CD4-positive, alpha-beta T cell treated with Interleukin-1 beta for 1 hour (primary cell): ENCODE data around the gene ATP11B.
"Not testable (repeated sequence)": the region's sequence is repeated elsewhere in the genome, so short reads cannot be mapped to it uniquely, and the experiment has no call there.

Experiments used
- DNase-seq, 2 donors: peaks; one replicate each; pipeline ENCODE4 v3.0.0-alpha.2; 2020 to 2022

ATP11B gene

GRCh38 chr3:182843478-182843877 is 50.2 kb downstream of the ATP11B start:
- DNase-seq: no peak

DNA sequence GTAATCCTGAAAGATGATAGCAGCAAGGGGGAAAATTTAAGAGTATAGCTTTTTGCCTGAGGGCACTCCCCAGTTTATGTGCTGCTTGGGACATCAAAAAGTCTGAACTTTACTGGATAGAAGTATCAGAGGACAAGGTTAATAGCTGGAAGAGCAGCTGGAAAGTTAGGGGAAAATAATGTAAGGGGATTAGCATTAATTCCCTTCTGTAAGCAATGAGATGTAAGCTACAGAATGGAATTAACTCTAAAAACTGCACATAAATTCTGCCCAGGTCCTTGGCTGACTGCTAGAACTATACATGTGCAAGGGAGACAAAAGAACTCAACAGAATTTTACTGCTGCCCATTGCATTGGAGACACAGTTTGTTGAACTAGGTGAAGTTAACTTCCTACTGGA is 55.6 kb downstream of the ATP11B start:
- DNase-seq: no peak

DNA sequence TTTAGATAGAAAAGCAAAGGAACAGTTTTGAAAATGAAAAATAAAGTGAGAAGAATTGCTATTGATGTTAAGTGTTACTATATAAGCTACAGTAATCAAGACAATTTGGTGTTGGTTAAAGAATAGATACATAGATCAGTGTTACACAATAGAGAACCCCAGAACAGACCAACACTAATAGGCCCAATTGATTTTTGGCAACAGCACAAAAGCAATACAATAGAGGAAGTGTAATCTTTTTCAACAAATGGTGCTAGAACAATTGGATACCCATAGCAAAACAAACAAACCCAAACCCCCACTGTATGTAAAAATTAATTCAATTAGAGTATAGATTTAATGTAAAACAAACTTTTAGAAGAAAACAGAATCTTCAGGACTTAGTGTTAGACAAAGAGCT is 61.8 kb downstream of the ATP11B start:
- no peak for DNase-seq

DNA sequence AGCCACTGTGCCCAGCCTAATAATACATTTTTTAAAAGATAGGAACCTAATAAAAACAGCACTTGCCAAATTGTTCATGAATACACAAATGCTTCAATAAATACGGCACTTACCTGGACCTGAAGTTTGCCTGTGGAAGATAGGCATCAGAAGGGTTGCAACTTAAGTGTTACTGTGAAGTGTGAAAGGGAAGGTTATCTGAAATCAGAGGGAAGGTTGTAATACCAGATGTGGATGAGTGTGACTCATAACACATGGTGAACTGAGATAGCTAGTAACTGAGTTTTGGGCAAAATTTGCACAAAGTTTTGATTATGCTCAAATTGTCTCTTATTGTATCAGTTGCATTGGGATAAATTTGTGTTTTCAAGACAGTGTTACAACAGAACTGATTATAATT is 68.0 kb downstream of the ATP11B start:
- DNase-seq: no peak

DNA sequence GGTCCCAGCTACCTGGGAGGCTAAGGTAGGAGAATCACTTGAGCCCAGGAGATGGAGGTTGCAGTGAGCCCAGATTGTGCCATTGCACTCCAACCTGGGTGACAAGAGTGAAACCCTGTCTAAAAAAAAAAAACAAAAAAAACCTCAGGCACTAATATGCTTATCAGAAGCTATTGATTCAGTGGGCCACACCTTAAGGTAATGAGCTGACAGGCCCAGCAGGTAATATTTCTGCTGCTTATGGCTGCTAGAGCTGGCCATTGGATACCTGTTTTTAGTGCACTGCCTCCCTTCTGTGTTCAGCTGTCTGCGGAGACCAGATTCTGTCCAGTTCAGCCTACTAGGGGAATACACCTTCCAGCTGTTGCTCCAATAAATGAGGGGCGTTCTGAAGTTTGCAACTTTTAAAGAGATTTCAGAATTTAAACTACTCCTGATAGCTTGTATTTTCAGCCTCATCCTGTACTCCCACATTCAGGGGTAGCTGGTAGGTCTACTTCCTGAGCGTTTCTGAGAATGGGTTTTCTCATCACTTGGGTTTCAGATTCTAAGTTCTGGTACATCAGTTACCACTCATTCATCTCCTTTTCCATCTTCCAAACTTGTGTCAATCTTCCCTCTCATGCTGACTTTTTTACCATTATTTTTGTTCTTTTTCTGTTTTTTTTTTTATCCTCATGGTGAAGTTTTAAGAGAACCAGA is 69.0 kb downstream of the ATP11B start:
- no peak for DNase-seq

GRCh38 chr3:182869059-182869458 is 75.8 kb downstream of the ATP11B start:
- no peak for DNase-seq

GRCh38 chr3:182870917-182871316 is 77.6 kb downstream of the ATP11B start:
- DNase-seq: not testable (repeated sequence)

DNA sequence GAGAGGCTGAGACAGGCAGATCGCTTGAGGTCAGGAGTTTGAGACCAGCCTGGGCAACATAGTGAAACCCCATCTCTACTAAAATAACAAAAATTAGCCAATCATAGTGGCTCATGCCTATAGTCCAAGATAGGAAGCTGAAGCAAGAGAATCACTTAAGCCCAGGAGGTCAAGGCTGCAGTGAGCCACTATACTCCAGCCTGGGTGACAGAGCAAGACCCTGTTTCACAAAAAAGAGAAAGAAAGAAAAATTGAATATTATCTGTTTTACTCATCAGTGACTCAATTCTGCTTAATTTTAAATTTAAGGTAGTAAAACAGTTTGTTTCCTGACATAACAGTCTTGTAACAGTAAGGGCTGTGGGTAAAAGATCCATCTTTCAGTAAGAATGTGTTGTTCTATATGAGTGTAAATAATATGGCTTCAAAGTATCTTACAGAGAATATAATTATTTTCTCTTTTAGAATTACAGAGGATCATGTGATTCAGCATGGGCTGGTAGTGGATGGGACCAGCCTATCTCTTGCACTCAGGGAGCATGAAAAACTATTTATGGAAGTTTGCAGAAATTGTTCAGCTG is 85.8 kb downstream of the ATP11B start:
- DNase-seq: no peak

DNA sequence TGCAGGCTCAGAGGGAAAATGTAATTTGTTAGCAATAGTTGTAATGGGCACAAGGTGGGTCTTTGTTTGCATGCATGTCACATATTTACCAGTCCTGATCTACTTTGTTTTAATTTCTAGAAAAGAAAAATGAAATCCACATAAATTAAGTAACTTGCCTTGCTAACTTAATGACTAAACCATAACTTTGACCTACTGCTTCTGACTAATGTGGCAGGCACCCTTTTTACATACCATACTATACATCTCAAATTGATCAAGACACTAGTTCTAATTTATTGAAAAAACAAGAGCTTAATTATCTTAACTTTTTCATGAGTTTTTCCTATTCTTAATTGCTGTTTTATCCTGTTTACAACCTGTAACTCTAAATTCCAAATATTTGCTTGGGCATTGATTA is 93.2 kb downstream of the ATP11B start:
- no peak for DNase-seq

- no peak for DNase-seq
These were observed 96.8 kb downstream of the ATP11B start for GRCh38 chr3:182889948-182890629.

DNA sequence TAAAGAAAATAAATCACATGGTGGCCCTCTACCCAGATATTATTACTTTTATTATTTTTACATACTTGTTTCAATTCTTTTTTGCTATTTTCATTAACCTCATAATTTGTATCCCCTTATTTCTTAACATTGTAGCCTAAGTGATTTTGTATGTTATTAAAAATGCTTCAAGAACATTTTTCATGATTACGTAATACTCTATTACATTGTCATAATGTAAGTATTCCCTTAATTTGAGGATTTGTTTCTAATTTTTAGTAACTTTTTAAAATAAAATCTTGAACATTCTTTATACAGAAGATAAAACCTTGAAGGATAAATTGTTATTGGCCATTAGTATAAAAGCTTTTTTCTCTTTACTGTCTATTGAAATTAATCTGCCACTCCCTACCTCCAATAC is 98.1 kb downstream of the ATP11B start:
- DNase-seq: no peak

DNA sequence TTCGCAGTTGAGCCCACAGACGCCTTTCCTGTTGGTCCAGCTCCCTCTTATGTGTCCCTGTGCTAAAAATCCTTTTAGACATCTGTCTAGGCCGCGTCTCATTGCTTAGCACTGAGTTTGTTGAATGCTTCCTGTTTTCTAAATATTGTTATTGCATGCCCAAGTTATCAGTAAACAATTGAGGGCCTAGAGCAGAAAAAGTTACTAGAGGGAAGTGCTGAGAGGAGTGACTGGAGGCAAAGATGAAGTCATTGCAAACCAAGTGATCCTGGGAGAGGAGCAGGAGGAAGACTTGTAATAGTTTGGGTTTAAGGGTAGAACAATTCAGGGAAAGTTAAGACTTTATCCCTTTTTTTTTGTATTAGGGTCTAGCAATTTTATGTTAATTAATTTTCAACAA is 98.9 kb downstream of the ATP11B start:
- DNase-seq: no peak

GRCh38 chr3:182895513-182896112 is 102.3 kb downstream of the ATP11B start:
- no peak for DNase-seq

DNA sequence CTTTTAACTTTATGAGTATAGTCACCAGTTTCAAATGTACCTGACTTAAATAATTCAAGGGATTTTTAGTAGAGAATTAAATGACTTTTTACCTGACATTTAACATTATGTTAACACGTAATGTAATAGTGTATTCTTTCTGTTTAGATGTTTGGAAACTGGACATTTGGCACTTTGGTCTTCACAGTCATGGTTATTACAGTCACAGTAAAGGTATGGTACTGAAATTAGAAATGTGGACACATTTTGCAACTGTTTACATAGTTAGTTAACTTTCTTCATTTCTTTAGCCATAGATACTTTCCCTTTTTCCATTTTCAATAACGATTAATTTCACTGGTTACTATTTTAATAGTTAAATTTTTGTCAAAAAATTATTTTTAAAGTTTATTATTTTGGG is 103.2 kb downstream of the ATP11B start:
- DNase-seq: no peak

- DNase-seq: no peak
These were observed 108.9 kb downstream of the ATP11B start for GRCh38 chr3:182902236-182902635.

- no peak for DNase-seq
These were observed 110.9 kb downstream of the ATP11B start for GRCh38 chr3:182904164-182904563.

DNA sequence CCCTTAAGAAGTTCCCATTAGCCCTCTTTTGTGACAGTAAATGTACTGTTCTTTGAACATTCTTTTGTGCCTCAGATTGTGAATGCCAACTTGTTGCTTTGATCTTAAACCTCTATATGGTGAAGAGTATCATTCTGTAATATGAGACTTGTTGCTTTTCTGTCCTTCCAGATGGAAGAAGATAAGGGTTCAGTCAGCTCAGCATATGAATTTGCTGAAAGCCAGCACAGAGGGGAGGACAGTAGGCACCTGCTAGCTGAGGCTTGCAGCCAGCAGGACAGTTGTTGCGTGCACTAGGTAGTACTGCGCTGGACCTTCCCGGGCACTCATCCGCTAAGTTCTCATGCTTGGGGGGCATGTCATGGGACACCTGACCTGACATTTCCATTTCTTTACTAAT is 112.3 kb downstream of the ATP11B start:
- DNase-seq: no peak

DNA sequence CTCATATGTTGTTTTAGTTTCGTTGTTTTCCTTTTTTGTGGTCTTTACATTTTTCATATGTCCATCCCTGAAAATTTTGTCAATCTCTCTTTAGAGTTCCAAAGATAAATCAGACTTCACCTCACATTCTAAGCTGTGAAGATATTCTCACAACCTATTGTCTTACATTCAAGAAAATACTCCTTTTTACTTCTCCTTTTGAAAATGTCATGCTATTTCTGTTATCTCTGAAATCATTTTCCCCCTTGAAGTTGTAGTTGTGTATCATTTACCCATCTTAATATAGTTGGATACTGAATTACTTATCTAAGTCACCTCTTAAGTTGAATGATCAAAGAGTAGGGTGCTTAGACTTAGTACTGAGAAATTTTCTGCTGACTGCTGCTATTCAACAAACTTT is 112.7 kb downstream of the ATP11B start:
- no peak for DNase-seq

GRCh38 chr3:182908471-182908870 is 115.2 kb downstream of the ATP11B start:
- DNase-seq: no peak

DNA sequence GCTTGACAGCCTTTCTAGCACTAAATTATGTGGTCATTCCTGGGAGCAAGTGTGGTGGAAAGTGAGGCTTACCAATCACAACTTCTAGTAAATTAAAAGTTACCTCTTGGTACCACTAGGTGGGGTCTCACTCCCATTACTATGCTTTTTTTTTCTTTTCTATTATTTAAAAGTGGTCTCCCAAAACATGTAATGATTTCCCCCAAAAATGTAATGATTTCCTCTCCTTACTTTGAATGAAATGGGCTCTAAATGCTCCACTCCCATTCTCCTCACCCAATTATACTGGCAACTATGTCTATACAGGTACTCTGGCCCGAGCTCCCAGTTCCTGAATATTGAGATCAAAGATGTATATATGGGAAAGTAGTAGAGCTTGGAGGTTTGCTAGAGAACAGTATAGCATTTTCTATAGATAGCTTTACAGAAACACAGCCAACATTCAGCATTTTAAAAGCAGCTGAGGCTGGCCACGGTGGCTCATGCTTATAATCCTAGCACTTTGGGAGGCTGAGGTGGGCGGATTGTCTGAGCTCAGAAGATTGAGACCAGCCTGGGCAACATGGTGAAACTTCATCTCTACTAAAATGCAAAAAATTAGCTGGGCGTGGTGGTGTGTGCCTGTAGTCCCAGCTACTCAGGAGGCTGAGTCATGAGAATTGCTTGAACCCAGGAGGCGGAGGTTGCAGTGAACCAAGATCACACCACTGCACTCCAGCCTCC is 116.2 kb downstream of the ATP11B start:
- peak in 1 of 2 donors; percentile 15 for DNase-seq

DNA sequence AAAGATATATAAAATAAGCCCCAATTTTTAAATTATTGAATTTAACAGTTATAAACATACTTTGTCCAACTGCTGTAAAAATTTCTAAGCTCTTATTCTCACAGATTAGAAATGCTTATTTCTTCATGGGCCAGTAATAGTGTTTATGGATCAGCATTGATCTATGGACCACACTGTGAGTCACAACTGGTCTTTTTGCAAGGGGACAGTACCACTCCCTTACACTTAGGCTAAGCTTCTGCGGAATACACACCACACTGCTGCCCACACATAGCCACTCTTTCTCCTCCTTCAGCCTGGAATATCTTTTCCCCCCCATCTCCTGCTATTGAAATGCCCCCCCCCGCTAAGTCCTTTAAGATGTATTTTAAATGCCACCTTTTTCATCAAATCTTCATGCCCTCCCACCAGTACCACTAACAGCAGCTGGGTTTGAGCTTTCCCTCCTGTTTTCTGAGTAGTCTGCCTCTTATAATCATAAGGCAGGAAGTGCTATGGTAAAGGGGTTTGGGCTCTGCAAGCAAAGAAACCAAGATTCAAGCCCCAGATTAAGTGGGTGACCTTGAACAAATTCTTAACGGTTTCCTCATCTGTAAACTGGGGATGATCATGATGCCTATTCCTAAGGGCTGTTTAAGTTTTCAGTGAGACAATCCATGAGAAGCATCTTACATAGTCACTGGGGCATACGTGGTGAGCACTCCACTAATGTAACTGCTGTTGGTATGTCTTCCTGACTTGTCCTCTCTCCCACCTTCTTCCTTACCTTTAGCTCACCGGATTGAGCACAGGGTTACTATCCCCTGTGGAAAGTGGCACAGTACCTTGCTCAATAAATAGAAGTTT is 117.9 kb downstream of the ATP11B start:
- no peak for DNase-seq

- DNase-seq: no peak
These were observed 118.4 kb downstream of the ATP11B start for GRCh38 chr3:182911782-182912111.

DNA sequence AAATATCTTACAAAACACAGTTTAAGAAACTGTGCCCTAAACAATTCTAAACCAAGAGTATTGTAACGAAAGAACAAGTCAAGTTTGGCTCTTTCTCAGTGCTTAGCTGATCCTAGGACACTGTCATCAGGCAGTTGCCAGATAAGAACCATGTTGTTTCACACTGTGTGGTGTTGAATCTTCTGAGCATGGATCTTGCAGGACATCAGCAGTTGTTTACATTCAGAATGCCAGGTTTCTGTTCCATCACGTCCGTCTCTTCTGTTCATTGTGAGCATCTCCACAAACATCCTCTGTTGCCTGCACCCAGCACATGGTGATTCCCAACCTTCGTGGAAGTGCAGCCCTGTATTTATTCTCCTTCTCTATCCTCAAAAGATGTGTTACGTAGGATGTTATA is 119.2 kb downstream of the ATP11B start:
- no peak for DNase-seq
